Stimulated activated CD4-positive, alpha-beta T cell treated with anti-CD3 and anti-CD28 coated beads, Interleukin-2, amount 100 ng/mL, for 24 hours (primary cell): Measurements from ENCODE around the gene CA4.

Experiments used
- DNase-seq, 2 donors: peaks; one replicate each; pipeline ENCODE4 v3.0.0-alpha.2; 2020

Gene CA4

DNA sequence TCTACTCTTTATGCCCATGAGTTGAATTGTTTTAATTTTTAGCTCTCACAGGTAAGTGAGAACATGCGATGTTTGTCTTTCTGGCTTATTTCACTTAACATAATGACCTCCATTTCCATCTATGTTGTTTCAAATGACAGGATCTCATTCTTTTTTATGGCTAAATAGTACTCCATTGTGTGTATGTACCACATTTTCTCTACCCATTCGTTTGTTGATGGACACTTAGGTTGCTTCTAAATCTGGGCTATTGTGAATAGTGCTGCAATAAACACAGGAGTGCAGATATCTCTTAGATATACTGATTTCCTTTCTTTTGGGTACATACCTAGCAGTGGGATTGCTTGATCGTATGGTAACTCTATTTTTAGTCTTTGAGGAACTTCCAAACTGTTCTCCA, 19.3 kb upstream of the CA4 start:
- DNase-seq = no peak

- DNase-seq = peak; percentile 13 to 33
Measured at GRCh38 chr17:60134396-60135150, 15.2 kb upstream of the CA4 start.

GRCh38 chr17:60135151-60135950, 14.4 kb upstream of the CA4 start:
- peak; percentile 81 to 85 for DNase-seq

GRCh38 chr17:60135951-60136666, 13.7 kb upstream of the CA4 start:
- DNase-seq = no peak

DNA sequence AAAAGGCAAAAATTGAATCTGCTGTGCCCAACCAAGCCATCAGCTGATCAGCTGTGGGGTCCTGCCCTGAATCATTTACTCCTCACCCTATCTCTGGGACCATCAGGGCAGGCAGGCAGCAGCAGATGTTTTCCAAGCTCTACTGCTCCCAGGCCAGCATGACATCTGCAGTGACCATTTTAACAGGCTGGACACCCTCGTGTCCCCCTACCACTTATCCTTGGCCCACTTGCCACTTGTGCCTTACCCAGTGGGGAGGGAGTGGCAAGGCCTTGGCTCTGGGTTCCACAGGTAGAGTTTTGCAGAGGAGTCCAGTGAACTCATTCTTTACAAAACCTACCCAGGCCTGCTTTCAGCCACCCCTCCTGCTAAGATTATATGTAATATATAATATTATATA, 12.0 kb upstream of the CA4 start:
- DNase-seq = no peak

DNA sequence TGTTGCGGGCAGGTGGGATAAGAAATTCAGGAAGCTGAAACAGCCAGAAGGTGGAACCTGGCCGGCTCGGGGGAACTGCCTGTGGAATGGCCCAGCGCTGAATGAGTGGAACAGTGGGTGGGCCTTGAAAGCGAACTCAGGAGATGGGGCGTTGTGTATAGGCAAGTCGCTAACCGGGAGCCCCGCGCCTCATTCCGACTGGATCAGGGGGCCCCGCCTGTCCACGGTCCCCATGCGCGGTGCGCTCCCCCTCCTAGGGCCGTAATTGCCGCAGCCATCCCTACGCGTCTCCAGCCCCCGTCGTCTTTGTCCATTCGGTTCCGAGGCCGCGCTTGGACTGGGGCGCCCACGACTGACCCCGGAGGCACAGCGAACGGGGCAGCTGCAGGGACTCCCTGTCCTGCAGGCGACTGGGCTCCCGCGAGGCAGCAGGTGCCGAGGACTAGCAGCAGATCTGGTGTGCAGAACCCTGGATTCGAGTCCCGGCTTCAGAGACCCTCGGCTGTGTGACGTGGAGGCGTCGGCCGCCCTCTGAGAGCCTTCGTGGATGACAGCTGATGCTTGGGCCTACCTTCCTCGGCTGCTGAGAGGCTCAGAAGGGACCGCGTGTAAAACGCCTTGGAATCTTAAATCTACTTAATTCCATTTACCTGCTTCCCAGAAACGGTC, 10.9 kb upstream of the CA4 start:
- no peak for DNase-seq

DNA sequence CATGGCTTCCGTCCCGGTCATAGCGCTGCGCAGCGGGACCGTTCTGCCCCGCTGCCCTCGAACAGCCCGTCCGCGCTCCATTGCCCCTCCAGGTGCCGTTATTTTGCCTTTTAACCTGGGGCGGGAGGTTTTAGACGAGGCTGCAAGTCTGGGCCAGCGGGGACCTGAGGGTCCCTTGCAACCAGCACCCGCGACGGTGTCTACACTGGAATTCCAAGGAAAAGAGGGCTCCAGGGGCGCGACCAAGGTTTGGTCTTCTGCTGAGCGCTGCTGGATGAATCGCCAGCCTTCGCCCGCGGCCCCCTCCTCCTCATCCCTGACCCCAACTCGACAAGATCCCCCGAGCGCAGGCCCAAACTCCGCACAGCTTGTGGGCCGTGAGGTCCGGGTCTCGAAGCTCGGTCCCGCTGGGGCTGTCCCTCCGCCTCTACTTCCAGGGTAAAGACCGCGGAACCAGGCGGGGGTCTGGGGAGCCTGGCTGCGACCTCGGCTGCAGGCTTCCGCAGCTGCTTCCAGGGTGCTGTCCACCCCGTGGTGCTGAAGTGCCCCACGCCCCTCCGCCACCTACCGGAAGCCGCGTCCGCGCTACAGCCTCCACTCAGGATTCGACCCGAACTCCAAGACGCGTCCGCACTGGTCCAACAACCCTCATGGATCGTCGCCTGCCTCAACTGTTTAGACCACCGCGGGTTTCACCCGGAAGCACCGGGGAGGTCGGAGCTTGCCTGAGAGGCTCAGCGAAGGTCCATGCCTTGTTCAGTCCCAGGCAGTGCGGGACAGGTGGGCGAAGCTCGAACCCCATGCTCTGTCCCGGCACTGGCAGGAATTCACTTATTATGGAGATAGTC, 10.1 kb upstream of the CA4 start:
- DNase-seq = peak; percentile 76

DNA sequence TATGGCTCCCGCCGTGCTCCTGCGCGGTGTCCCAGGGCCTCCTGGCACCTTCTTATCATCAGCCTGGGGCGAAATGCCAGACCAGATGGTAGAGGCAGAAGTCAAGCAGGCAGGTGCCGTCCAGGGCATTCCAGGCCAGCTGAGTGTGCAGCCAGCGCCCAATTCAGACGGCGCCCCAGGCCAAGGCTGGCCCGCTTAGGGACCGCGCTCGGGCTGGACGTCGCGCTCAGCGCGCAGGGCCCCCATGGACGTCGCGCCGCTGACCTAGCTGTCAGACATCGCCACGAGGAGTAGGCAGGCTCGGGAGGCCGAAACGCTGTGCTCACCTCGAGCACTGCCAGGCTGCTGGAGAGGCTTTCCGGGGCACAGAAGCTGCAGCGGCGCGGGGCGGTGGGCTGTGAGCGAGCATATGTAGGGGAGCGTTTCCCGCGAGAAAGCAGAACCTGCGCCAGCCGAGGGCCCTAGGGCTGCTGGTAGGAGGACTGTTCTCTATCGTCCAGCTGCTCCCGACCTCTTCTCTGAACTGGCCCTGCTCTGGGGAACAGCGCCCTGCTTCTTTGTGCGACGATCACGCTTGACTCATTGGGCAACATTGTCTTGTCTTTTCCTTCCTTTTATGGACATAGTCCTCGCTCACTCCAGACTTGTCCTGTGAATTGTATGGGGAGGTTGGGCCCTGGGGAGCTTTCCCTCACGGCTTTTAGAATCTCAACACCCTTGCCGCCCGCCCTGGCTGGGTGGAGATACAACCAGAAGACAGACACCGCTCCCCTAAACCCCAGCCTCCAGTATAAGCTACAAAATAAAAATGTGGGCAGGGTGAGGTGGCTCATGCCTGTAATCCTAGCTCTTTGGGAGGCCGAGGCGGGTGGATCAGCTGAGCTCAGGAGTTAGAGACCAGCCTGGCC, 8.4 kb upstream of the CA4 start:
- DNase-seq = no peak

GRCh38 chr17:60142872-60143499, 6.8 kb upstream of the CA4 start:
- peak; percentile 85 to 88 for DNase-seq

- DNase-seq = no peak
Measured at GRCh38 chr17:60145006-60145935, 4.5 kb upstream of the CA4 start.

DNA sequence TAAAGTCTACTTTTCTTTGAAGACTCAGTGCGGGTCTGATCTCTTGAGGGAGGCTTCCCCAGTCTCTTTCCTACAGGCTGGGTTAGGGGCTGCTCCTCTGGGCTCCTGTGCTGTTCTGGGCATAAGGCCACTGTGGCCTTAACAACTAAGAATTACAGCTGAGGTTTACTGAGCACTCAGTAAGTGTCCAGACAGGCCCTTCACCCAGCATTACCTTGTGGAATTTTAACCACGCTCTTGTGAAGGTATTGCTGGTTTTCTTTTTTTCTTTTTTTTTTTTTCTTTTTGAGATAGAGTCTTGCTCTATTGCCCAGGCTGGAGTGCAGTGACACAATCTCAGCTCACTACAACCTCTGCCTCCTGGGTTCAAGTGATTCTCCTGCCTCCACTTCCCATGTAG, 3.6 kb upstream of the CA4 start:
- no peak for DNase-seq

DNA sequence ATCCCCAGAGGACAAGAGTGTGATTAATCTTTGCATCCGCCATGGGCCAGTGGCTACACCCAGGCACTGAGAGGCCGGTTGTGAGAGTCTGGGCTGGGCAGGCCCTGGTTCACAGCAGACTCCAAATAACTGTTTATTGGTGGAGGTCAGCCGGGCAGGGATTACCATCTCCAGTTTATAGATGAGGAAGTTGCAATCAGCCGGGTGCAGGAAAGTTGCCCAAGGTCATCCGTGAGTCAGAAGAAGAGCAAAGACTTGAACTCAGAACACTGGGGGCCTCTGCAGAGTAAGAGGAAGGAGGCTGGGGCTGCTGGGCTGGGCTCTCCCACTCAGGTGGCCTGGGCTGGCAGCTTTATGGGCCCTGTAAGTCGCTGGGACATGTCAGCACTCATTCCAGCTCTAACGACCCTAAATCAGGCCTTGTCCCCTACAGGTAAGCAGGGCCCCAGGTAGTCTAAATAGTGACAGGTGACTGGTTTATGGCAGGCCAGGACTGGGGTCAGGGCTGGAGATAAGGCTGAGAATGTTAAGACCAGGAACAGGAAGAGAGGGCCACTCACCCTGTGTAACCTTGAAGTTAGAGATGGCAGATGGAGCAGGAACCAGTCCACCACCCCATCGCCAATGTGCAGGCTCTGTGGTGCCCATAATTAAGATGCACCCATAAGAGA, 2.1 kb upstream of the CA4 start:
- no peak for DNase-seq

- DNase-seq = no peak
Measured at GRCh38 chr17:60148373-60148772, 1.4 kb upstream of the CA4 start.

DNA sequence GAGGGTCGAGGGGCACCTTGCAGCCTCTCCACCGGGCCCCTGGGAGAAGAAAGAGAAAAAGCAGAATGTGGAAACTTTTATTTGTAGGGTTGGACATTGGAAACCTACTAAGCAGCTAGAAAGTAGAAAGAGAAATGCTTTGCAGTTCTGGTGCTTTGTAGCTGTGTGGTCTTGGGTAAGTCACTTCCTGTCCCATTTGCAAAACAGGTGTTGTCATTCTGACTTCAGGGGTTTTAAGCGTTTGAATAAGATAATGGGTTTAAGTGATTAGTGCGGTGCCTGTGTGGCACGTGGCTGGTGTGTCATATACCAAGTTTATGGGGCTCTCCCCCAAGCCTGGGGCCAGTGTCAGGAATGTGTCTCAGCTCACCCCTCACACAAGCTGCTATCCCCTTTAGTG, 1.6 kb downstream of the CA4 start:
- no peak for DNase-seq

GRCh38 chr17:60153606-60154390, 4.0 kb downstream of the CA4 start:
- no peak for DNase-seq

DNA sequence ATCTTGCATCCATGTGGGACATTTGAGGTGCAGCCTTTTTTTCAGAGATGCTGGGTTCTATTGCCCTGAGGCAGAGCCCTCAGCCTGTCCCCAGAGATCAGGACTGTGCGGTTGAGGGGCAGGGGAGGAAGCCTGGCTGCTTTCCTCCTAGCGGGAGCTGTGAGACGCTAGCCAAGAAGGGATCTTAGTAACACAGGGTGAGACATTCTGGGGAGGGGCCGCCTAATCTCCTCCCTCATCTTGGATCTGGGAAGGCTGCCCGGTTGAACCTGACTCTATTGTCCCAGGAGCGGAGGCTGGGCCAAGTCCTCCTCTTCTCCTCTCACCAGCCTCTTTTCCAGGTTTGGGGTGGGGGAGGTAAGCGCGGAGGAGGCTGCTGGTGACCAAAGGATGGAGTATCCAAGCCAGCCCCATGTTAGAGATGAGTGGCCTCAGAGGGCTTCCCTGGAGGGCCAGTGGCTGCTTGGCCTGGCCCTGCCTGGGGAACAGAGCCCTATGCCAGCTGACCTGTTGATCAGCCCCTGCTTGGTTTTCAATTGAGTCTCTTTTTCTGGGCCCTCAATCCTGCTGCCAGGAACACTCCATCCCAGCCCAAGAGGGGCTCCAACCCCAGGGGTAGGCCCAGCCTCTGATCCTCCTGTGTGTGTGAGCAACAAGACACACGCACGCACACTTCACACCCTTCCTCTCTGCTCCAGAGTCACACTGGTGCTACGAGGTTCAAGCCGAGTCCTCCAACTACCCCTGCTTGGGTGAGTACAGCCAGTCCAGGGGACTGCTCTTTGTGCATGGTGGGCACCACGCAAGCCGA, 5.0 kb downstream of the CA4 start:
- no peak for DNase-seq

GRCh38 chr17:60155427-60155814, 5.6 kb downstream of the CA4 start:
- no peak for DNase-seq
